GM18508 (cell line): Measurements from ENCODE around the gene SEMA4A.
"Not testable (repeated sequence)": the region's sequence is repeated elsewhere in the genome, so short reads cannot be mapped to it uniquely, and the experiment has no call there.

Experiments used
- ATAC-seq: cut with Tn5 transposase; IDR thresholded peaks from one replicate; pipeline ENCODE4 v1.9.1; 2021; ENCODE audit warnings: moderate number of reproducible peaks; ENCODE audit not compliant: insufficient read depth, unreplicated experiment

The SEMA4A gene

DNA sequence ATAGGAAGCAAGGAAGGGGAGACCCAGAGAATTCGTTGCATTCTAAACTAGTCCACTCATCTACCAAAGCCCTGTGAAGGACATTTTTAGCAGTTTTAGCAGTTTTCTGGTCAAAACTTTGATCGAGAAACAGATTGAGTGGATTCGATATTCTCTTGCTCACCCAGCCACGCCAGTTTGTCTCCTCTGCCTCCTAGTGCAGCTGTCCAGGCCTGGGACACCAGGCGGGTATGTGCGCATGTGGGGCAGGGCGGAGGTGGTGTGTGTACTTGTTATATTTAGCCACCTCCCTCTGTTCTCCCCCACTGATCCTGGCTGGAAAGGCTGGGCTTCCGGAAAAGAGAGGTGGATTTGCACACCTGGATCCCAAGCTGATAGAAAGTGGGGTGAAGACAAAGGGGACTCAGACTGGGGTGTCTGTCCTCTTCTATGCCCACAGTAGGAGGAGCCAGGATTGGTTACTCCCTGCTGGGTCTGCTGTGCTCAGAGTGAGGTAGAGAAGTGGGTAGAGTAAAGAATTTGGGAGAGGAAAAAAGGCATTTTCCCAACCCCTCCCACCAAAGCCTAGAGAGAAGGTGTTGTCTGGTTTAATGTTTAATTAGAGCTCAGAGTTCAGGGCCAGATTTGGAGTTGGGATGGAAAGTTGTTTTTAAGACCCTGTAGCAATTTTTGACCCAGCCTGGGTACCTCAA, 35.1 kb upstream of the SEMA4A start:
- ATAC-seq: no peak

DNA sequence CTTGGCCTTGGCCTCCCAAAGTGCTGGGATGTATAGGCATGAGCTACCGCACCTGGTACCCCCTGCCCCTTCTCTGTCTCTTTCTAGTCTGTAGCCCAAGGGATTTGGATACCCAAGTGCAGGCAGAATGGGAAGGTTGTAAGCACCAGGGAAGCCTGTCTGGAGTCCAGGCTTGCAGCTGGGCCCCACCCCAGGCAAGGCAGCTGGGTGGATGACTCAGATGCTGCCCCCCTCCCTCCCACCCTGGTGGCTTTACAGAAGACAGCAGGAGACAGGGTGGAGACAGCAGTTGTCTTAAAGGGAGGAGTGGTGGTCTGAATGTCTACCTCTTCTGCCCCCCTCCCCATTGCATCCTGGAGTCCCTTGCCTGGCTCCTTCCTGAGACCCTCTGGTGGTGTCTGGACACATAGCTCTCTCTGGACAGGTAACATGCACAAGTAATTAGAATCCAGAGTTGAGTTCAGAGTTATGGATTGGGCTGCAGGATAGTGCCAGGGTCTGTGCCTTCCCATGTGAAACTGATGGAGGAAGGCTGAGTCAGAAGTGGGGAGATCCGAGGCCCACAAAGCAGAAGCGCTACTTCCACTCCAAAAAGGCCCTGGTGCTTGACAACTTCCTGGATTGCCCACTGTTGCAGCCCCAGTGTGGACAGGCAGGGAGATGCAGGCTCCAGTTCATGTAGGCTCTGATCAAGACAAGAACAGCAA, 33.7 kb upstream of the SEMA4A start:
- ATAC-seq: no peak

DNA sequence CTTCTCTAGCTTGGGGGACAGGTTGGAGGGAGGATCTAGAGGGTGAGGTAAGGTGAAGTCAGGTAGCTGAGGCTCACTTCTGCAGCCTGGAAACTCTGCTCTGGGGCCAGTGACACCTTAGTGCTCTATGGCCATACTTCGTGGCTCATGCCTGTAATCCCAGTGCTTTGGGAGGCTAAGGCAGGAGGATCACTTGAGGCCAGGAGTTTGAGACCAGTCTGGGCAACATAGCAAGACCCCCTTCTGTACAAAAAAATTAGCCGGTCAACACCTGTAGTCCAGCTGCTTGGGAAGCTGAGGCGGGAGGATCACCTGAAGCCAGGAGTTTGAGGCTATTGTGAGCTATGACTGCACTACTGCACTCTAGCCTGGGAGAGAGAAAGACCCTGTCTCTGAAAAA, 33.1 kb upstream of the SEMA4A start:
- no peak for ATAC-seq

DNA sequence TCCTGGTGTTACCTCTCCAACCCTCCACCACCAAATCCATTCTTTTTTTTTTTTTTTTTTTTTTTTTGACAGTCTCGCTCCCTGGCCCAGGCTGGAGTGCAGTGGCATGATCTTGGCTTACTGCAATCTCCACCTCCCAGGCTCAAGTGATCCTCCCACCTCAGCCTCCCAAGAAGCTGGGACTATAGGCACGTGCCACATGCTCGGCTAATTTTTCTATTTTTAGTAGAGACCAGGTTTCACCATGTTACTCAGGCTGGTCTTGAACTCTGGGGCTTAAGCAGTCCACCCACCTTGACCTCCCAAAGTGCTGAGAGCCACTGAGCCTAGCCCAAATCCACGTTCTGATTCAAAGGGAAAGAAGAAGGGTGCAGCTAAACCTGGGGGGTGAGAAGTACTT, 32.4 kb upstream of the SEMA4A start:
- not testable (repeated sequence) for ATAC-seq

DNA sequence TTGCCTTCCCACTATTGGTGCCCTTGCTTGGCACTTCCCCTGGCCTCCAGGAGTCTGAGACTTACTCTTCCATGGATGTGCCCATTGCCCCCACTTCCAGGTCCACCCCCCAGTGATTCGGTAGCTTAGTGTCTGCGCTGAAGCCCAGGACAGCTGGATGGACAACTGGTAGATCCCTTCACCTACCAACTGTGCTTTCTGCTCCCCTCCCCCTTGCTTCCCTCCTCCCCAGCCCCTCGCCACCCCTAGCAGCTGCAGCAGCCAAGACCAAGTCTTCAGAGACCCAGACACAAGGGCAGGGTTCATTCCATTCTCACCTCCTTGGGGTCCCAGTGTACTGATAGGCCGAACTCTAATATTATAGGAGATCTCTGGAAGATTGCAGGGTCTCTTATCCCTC, 31.9 kb upstream of the SEMA4A start:
- no peak for ATAC-seq

DNA sequence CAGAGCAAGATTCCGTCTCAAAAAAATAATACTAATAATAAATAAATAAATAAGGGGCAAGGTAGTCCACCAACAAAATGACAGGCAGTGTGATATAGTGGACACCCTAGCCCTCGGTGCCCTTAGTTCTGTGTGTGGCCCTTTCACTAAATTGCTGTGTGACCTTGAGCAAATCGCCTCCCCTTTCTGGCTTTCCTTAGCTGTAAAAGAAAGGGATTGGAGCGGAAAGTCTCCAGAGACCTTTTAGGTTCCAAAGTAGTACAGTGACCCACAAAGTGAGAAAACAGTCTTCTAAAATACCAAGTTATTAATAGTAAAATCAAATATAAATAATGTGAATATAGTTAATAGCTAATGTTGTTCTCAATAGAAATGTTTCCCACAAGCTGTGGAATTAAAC, 31.3 kb upstream of the SEMA4A start:
- no peak for ATAC-seq

DNA sequence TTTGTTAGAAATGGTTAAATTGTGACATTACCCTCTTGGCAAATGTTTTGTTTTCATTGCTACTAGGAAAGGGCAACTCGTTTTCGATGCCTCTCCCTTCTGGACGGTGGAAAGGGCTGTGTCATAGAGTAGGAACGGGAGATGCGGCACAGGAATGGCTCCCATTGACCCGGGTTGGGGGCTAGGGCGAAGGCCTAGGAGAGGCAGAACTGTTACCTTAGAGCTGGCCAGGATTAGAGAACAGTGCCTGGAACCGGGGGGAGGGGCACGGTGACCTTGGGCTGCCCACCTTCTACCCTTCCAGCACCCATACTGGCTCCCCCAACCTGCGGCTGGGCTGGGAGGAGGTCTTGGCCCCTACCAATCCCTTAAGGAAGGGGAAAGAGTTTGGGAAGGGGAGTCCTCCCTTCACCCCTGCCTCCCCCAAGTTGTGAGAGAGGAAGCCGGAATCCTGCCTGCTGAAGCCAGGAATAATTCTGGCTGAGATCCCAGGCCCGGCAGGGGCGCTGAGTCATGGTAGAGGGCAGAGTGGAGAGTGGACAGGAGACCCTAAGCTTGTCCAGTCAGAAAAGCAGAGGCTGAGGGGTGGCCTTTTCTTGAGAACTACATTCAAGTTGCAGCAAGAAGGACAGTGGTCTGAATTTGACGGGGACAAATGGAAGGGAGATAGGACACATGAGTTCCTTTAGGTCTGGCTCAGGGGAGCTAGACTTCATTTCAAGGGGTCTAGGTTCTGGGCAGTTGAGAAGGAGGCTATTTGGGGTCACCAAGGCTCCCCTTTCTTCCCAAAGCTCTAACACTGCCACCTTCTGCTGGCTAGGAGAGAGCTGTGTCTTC, 30.6 kb upstream of the SEMA4A start:
- ATAC-seq: no peak

DNA sequence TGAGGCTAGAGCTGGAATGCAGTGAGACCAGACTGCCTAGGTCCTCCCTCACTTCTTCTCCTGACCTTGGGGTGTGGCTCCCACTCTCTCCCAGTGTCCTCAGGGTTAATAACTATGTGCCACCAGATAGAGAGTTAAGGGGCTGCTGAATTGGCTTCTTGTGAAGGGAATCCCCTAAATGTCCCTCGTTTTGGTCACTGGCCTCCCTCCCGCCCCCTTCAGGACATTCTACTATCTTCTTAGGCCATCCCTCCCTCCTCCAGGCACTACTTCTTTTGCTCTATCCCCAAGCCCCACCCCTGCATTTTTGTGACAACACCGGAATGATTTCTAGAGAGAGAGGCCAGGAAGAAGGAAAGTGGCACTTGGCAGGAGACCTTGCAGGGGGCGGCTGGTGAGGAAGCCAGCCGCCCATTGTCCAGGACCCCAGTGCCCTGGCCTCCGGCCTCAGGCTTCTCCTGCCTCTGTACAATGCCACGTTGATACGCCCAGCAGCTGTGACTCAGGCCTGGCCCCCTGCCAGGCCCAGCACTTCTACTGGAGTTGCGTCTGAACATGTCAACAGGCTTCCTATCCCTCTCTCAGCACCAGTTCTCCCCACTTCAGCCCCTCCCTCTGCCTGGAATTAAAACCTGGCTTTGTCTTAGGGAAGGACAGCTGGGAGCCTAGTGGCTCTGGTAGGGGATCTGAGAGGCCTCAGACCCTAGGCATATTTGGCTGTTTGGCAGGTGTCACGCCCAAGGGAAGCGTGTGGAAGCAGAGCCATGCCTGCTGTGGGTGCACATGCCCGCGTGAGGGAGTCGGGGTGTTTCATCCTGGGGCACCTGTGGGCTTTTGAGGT, 29.8 kb upstream of the SEMA4A start:
- ATAC-seq: no peak

DNA sequence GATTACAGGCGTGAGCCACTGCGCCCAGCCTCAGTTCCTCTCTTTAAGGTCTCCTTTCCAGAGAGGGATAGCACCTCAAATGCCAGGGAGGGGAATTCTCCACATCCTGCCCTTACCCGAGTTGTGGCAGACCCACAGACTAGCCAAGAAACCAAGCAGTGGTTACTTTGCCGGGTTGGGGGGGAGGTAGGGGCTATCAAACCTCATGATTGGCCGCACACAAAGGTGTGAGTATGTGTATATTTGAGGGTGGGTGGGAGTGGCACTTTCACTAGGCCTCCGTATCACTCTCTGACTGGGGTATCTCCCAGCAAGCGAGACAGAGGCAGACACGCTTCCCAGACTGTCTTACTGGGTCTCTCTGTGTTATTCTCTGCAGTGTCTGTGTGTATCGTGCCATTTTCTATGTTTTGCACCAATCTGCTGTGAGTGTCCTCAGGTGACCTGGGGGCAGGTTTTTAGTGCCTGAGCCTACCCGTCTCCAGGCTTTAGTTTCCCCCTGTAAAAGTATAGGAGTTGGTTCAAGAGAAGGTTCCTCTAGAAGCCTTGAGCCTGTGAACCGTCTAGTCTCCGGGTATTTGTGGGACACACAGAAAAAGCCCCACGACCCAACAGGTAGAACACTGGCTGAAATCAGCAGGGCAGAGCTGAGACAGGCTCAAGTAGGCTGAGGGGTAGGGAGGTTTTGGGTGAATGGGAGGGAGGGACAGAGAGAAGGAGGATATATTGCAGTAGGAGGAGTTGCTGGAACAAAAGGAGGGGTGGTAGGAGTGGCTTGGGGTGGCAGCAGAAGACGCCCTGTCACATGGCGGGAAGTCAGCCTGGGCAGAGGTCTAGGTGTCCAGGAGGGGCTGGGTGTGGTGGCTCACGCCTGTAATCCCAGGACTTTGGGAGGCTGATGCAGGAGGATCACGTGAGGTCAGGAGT, 28.6 kb upstream of the SEMA4A start:
- no peak for ATAC-seq

DNA sequence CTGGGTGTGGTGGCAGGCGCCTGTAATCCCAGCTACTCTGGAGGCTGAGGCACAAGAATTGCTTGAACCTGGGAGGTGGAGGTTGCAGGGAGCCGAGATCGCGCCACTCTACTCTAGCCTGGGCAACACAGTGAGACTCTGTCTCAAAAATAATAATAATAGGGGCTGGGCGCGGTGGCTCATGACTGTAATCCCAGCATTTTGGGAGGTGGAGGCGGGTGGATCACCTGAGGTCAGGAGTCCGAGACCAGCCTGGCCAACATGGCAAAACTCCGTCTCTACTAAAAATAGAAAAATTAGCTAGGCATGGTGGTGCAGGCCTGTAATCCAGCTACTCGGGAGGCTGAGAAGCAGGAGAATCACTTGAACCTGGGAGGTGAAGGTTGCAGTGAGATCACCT, 27.8 kb upstream of the SEMA4A start:
- ATAC-seq: not testable (repeated sequence)

DNA sequence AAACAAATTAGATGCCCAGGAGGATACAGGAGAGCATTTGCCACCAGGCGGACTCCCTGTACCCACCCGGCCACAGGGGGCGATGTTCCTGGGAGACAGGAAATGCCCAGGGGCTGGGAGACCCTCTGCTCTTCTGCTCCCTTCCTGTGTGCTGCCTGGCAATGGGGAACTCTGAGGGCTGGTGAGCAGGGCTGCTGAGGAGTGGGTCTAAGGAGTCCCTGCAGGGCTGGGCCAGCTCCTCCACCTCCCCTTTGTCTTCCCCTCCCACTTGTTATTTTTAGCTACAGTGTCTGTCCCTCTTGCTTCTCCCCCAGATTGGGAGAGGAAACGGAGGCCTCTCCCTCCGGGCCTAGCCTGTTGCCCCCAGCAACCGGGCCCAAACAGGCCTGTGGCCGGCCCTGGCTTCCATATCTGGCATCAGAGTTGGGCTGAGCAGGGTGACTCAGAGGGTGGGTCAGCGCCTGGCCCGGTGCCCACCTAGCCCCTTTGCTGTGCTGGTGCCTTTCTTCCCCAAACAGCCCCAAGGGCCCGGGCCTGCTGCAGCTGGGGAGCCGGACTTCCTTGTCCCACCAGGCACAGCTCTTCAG, 27.2 kb upstream of the SEMA4A start:
- no peak for ATAC-seq

DNA sequence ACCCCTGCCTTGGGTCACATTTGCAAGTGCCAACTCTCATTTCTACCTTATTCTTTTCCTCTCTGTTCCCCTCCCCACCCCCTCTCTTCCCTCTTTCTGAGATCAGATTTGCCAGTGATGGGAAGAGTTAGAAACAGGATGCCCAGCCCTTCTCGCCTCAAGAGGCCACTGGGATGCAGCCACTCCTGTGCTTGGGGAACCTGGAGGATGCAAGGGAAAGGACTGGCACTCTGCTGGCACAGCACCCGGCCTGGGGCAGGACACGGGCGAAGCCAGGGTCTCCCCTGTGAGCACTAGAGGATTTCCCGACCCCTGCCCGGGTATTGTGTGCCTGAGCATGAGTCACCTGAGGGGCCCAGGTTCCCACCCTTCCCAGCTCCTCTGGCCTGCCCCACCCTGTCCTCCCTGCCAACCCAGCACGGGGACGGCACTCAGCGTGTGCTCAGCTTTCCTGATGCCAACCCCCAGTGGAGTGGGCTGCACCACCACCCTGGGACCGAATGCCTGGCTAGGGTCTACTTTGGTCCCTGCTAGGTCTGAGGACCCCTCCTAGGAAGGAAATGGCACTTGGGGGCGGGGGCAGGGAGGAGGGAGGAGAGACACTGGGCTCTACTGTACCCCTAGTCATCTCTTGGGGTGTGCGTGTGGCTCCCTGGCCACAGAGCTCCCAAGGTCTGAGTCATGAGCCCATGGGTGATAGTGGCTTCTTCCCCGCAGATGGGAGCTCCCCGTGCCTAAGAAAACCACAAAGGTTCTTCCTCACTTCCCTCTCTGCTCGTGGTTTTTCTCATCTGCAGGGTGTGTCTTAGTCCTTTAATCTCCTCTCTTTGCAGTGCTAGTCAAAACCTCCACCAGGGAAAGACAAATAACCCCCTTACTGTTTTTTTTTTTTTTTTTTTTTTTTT, 26.5 kb upstream of the SEMA4A start:
- no peak for ATAC-seq

DNA sequence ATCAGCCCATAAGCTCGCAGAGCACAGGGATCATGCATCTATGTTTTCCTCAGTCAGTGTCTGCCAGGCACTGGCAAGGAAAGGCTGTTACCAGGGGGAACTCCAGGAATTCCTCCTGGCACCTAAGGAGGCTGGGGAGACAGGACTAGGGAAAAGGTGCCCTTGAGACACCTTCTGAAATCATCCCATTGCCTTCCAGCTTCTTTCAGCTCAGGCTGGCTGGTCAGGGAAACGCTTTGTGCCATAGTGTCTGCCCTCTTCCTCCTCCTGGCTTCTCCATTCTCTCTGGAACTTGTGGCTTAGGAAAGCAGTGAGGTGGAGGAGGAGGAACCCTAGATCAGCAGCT, 25.1 kb upstream of the SEMA4A start:
- ATAC-seq: no peak

DNA sequence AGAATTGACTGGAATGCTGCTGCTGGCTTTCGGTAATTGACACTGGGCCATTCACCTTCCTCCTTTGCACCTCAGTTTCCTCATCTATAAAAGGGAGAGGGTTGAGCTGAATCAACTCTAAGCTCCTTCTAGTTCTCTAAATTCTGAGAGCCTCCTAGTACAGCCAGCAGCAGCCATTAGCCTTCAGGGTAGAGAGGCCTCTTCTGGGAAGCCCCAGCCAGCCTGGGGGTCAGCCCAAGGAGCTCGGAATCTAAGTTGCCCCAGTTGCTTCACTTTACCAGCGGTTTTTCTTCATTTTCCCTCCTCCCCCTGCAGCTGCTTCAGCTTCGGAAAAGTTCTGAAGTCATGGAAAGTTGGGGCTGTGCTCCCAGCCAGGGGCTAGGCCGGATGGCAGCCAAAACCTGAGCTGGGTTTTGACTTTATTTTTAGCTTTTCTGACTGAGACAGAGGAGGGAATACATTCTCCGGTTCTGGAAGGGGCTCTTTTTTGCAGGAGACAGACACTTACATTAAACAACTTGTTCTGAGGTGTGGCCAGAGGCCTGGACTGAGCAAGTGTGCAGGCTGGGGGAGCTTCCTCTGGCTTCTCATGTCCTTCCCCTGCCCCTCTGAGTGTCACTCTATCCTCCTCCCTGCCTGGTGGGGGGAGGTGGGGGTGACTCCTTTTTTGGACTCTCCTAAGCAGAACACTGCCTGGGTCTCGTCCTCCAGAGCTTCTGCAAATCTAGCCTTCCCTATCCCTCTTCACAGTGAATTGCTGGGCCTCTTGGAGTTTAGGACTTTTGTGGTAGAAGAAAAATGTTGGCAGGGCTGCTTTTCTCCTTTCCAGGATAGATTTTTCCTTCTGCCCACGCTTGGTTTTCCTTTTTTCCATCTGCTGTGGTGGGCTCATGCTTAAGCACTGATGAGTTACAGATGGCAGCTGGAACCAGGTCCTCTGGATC, 24.5 kb upstream of the SEMA4A start:
- no peak for ATAC-seq

DNA sequence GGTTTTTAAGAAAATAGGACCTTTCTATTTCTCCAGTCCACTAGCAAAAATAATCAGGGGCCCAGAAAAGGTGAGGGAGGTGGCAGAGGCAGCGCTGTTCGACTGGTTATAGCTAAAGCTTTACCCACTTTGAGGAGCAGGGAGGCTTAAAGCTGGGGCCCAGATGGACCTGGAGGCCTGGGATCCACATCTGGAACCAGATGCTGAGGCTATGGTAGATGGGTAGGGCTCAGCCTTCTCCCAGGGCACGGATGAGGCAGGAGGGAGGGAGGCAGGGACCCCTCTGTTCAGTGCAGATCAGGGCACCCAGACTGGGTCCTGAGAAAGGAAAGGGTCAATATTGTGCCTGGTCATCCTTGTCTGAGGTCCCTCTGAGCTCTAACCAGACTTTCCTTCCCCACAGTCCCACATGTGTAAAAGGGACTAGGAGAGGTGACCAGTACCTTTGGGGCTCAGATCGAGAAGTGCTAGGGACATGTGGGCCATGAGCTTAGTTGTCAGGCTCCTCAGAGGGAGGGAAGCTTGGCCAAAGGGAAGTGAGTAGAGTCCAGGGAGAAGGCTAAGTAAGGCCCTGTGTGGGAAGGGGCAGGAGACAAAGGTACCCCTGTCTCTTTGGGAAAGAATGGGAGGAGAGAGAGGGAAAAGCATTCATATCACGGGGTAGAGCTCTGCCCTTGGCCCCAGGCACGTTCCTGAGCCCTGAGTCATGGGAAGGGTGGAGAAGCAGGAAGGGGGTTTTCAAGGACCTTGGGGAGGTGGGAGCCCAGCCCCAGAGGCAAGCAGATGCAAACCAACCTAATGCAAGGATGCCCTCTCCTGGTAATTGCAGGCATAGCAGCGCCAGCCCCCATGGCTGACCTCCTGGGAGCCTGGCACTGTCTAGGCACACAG, 23.5 kb upstream of the SEMA4A start:
- no peak for ATAC-seq

DNA sequence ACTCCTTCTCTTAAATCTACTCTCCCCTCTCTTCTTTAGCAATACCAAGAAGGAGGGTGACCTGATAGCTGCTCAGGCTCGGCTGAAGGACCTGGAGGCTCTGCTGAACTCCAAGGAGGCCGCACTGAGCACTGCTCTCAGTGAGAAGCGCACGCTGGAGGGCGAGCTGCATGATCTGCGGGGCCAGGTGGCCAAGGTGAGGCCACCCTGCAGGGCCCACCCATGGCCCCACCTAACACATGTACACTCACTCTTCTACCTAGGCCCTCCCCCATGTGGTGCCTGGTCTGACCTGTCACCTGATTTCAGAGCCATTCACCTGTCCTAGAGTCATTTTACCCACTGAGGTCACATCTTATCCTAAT, 22.8 kb upstream of the SEMA4A start:
- ATAC-seq: no peak
